Measurements from ENCODE around the gene PTN.

DNA sequence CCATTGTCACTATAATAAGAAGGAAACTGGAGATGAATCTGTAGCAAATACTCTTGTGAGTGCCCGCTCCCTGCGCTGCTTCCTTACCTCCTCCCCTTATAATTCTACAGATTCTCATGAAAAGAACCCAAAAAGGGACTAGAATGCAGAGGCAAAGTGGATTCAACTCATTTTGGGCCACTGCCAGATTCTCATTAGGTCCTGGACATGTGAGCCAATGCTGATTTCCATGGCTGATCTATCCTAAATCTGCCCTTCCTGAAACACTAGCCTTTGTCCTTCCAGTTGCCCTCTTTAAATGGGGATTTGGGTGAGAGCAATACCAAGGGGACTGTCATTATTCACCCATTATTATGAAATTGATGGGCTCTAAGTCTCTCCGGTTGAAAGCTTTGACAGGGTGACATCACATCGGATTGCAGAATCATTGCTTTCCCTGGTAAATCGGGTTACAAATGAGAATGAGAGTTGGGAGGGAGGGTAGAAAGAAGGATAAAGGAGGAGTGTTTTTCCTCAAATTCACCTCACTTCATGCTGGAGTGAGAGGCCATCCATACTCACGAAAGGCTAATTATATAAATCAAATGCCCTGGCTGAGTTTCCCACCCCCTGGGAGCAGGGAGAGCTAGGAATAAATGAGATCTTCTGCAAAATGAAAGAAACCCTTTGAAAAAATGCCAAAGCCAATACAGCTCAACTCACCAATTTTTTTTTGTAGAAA lies 37.5 kb downstream of the PTN start:
- TF ChIP-seq, protein P1, sequence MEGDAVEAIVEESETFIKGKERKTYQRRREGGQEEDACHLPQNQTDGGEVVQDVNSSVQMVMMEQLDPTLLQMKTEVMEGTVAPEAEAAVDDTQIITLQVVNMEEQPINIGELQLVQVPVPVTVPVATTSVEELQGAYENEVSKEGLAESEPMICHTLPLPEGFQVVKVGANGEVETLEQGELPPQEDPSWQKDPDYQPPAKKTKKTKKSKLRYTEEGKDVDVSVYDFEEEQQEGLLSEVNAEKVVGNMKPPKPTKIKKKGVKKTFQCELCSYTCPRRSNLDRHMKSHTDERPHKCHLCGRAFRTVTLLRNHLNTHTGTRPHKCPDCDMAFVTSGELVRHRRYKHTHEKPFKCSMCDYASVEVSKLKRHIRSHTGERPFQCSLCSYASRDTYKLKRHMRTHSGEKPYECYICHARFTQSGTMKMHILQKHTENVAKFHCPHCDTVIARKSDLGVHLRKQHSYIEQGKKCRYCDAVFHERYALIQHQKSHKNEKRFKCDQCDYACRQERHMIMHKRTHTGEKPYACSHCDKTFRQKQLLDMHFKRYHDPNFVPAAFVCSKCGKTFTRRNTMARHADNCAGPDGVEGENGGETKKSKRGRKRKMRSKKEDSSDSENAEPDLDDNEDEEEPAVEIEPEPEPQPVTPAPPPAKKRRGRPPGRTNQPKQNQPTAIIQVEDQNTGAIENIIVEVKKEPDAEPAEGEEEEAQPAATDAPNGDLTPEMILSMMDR (IDR thresholded peaks at IDR 0.05) = no peak
- no peak for TF ChIP-seq POLR2AphosphoS5 (IDR thresholded peaks at IDR 0.05; ENCODE audit: low read depth, low read length)
- TF ChIP-seq, protein P2, sequence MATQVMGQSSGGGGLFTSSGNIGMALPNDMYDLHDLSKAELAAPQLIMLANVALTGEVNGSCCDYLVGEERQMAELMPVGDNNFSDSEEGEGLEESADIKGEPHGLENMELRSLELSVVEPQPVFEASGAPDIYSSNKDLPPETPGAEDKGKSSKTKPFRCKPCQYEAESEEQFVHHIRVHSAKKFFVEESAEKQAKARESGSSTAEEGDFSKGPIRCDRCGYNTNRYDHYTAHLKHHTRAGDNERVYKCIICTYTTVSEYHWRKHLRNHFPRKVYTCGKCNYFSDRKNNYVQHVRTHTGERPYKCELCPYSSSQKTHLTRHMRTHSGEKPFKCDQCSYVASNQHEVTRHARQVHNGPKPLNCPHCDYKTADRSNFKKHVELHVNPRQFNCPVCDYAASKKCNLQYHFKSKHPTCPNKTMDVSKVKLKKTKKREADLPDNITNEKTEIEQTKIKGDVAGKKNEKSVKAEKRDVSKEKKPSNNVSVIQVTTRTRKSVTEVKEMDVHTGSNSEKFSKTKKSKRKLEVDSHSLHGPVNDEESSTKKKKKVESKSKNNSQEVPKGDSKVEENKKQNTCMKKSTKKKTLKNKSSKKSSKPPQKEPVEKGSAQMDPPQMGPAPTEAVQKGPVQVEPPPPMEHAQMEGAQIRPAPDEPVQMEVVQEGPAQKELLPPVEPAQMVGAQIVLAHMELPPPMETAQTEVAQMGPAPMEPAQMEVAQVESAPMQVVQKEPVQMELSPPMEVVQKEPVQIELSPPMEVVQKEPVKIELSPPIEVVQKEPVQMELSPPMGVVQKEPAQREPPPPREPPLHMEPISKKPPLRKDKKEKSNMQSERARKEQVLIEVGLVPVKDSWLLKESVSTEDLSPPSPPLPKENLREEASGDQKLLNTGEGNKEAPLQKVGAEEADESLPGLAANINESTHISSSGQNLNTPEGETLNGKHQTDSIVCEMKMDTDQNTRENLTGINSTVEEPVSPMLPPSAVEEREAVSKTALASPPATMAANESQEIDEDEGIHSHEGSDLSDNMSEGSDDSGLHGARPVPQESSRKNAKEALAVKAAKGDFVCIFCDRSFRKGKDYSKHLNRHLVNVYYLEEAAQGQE (IDR thresholded peaks at IDR 0.05; ENCODE audit: insufficient read depth in 1 of 2, low read depth in 2 of 2, low read length in 1 of 2) = no peak

Data from Panc1 (cell line).